T47D (cell line): ENCODE results near the gene KRTAP12-2.

Source experiments
- DNase-seq, 2 experiments: peaks; one replicate each; pipeline versions ENCODE4 v3.0.0 to v3.0.0-alpha.2; 2011 to 2012; ENCODE audit warnings: low read depth in 1 of 2, low spot score in 1 of 2
- JUND ChIP-seq: IDR thresholded peaks from 2 replicates; pipeline ENCODE4 v1.6.1; 2012; ENCODE audit warnings: low read depth
- in situ Hi-C: cut with HindIII; loops from 2 replicates; pipeline ENCODE4 v1.10.0; 2016; ENCODE audit warnings: low sequenced_read_pairs, low pct_unique_long_range_greater_than_20kb

Gene KRTAP12-2

GRCh38 chr21:44708213-44708865 is 41.6 kb upstream of the KRTAP12-2 start:
- peak in 1 of 2 experiments; percentile 10 for DNase-seq
- in situ Hi-C loops: no loop called here
- no peak for TF ChIP-seq JUND

- in situ Hi-C loops: no loop called here
- DNase-seq: no peak
- no peak for TF ChIP-seq JUND
Observed at GRCh38 chr21:44706706-44707581, 40.2 kb upstream of the KRTAP12-2 start.

DNA sequence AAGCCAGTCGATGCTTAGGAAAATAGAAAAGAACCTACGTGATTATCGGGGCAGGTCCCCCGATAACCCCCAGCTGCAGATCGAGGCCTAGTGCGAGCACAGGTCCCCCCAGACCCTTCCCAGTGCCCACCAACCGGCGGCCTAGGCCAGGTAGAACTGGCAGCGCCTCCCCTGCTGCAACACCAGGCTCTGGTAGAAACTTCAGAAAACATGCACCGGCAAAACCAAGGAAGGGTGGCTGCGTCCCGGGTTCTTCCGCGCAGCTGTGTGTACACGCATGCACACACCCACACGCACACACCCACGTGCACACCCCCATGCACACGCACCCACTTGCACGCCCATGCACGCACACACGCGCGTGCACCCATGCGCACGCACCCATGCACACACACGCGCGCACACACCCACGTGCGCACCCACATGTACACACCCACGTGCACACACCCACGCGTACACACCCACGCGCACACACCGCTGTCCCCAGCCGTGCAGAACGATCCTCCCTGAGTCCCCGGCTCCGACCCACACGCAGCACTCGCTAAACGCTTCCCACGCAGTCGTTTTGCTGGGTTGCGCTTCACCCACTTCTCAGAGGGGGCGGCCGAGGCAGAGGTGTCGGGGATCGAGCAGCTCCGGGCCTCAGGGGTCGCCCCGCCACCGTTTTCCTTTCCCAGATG is 39.4 kb upstream of the KRTAP12-2 start:
- TF ChIP-seq JUND: no peak
- in situ Hi-C loops: no loop called here
- no peak for DNase-seq

- DNase-seq: no peak
- in situ Hi-C loops: no loop called here
Observed at GRCh38 chr21:44704636-44705001, 37.9 kb upstream of the KRTAP12-2 start.

DNA sequence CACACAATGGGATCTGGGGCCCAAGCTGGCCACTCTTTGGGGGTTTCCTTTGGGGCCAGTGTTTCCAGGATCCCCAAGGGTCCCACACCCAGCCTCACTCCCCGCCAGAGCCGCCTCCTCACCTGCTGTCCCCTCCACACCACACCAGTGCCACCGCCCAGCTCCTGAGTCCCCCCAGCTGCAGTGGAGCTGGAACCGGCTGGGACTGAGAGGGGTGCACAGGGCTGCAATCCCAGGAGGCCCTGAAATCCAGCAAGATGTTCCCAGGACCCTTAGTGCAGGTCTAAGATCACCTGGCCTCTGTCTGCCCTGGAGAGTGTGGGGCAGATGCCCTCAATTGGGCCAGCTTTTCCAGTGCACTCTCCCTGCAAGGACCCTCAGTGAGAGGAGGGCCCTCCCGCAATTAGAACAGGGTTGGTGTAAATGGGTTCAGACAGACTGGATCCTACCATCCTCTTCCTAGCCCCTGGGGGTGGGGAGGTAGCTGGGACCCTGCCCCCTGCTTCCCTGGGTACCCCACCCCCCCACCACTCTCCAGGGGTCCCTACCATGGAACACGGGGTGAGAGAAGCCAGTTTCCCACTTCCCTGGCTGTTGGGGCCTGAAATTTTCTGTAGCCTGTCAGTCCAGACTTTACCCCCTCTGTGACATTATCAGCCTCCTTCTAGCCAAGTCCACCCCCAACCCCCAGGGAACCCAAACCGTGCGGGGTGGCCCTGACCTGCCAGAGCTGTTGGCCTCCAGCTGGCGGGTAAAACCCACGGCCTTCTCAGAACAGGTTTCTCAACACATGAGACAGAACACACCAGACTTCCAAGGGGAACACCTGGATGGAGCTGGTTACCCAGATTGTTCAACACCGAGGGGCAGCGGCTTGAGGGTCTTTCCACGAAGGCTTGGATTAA is 37.3 kb upstream of the KRTAP12-2 start:
- no peak for TF ChIP-seq JUND
- in situ Hi-C loops: no loop called here
- peak in 1 of 2 experiments; percentile 23 for DNase-seq

More at GRCh38 chr21:44704636-44705001, 37.9 kb upstream of the KRTAP12-2 start:
- no peak for TF ChIP-seq JUND

GRCh38 chr21:44702973-44703730 is 36.4 kb upstream of the KRTAP12-2 start:
- DNase-seq: no peak
- no peak for TF ChIP-seq JUND
- in situ Hi-C loops: no loop called here

DNA sequence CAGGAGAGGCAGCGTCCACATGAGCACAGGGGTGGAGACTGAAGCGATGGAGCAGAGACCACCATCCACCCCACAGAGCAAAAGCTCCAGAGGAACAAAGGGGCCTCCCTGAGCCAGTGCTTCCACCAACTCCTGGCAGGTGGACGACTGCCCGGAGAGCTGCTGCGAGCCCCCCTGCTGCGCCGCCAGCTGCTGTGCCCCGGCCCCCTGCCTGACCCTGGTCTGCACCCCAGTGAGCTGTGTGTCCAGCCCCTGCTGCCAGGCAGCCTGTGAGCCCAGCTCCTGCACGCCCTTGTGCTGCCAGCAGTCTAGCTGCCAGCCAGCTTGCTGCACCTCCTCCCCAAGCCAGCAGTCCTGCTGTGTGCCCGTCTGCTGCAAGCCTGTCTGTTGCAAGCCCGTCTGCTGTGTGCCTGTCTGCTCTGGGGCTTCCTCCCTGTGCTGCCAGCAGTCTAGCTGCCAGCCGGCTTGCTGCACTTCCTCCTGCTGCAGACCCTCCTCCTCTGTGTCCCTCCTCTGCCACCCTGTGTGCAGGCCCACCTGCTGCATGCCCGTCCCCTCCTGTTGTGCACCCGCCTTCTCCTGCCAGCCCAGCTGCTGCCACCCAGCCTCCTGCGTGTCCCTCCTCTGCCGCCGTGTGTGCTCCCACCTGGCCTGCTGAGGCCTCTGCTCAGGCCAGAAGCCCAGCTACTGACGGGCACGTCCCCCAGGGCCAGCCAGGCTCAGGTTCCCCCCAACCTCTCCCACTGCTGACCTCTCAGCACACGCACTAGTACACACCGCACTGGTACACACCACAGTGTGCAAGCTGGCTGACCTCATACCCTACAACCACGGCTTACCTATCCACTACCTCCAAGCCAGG is 35.6 kb upstream of the KRTAP12-2 start:
- no peak for DNase-seq
- in situ Hi-C loops: no loop called here
- no peak for TF ChIP-seq JUND

GRCh38 chr21:44701541-44701940 is 34.8 kb upstream of the KRTAP12-2 start:
- in situ Hi-C loops: no loop called here
- DNase-seq: no peak
- TF ChIP-seq JUND: no peak

- in situ Hi-C loops: no loop called here
- no peak for TF ChIP-seq JUND
- DNase-seq: no peak
Observed at GRCh38 chr21:44701023-44701400, 34.3 kb upstream of the KRTAP12-2 start.

DNA sequence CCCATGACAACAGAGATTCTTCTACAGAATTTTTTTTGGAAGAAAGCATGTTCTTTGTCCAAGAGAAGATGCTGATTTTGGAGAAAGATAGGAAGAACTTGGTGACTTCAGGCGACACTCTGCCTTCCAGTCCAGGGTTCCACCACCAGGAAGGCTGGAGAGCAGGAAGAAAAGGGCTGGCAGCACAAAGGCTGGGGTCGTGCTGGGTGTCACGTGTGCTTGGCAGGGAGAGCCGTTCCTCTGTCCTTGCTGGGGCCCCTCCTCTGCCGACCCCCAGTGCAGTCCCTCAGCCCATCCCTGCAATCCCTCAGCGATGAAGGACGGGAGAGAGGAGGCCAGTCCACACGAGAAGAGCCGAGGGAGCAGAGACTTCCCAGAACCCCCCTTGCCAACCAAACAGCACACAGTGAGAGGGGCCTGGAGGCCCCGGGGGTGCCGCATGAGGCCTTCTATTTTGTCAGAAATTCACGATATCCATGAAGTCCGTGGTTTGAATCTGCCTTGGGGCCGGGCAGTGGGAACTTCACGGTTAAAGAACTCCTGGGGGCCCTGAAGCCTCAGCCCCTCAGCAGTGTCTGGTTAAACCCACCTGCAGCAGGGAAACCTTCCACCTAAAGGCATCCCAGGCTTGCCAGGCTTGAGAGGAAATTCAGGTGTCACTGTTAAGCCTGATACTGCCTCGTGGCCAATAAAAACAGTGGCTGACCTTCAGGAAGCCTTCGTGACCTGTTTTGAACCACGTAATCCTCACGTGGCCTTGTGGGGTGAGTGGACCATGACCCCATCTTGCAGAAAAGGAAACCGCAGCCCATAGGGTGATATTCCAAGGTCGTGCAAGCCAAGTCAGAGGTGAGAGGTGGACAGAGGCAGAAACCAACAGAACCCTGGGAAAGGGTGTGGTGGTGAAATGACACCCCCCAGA is 33.6 kb upstream of the KRTAP12-2 start:
- TF ChIP-seq JUND: no peak
- DNase-seq: no peak
- in situ Hi-C loops: no loop called here
